ENCODE measurements around the gene ARSA. TPM values are rescaled to one million over a fixed set of nuclear protein-coding genes. Genes with fewer than 3 reads are reported as not detected.

ARSA gene
- total RNA-seq, 4 donors from 2014 or later, result 23.3 to 51.8 (median 30.4) TPM

GRCh38 chr22:50582493-50583293, 45.3 kb downstream of the ARSA start, which contains the start of gene CHKB:
Gene CHKB, minus strand, starts transcription at chr22:50582849. Its CDS starts 68 bp downstream, at chr22:50582781.
- intact Hi-C loops (cut with DNase I; ENCODE audit: low total_unique reads), result no loop called here

GRCh38 chr22:50581950-50582492, 45.9 kb downstream of the ARSA start:
- WGBS, 2 donors, result 10 to 13% methylated on average over 17 to 28 of the region's 39 CpGs

More at GRCh38 chr22:50582493-50583293, 45.3 kb downstream of the ARSA start, which contains the start of gene CHKB:
- peak; percentile 97 to 99 for DNase-seq (ENCODE audit: low spot score in 2 of 2)
- H3K4me3 ChIP-seq (ENCODE audit: low read depth, poor library complexity, severe bottlenecking), result peak within 1 kb of the TSS; percentile 51
- TF ChIP-seq CTCF (IDR thresholded peaks at IDR 0.05) (no peak), POLR2A (IDR thresholded peaks at IDR 0.05) (peak in 1 of 2 donors; percentile 44)
- 0% methylated on average over 57 to 65 of the region's 96 CpGs for WGBS, 2 donors

GRCh38 chr22:50581031-50581949, 46.7 kb downstream of the ARSA start:
- intact Hi-C loops (cut with DNase I; ENCODE audit: low total_unique reads), result no loop called here

More at GRCh38 chr22:50581950-50582492, 45.9 kb downstream of the ARSA start:
- no peak for DNase-seq (ENCODE audit: low spot score in 2 of 2)
- H3K4me3 ChIP-seq (ENCODE audit: low read depth, poor library complexity, severe bottlenecking), result peak overlapping the region; percentile 51
- intact Hi-C loops (cut with DNase I; ENCODE audit: low total_unique reads), result no loop called here
- no peak for TF ChIP-seq CTCF (IDR thresholded peaks at IDR 0.05)
- TF ChIP-seq POLR2A (IDR thresholded peaks at IDR 0.05), result no peak

GRCh38 chr22:50579752-50580151, 48.2 kb downstream of the ARSA start:
- no peak overlapping the region for H3K4me3 ChIP-seq (ENCODE audit: low read depth, poor library complexity, severe bottlenecking)
- DNase-seq (ENCODE audit: low spot score in 2 of 2), result no peak
- TF ChIP-seq POLR2A (IDR thresholded peaks at IDR 0.05), result no peak
- WGBS, 2 donors, result 93 to 95% methylated on average over 4 of the region's 4 CpGs
- intact Hi-C loops (cut with DNase I; ENCODE audit: low total_unique reads), result no loop called here

More at GRCh38 chr22:50581031-50581949, 46.7 kb downstream of the ARSA start:
- H3K4me3 ChIP-seq (ENCODE audit: low read depth, poor library complexity, severe bottlenecking), result peak overlapping the region; percentile 51
- 92 to 95% methylated on average over 22 of the region's 22 CpGs for WGBS, 2 donors
- no peak for TF ChIP-seq POLR2A (IDR thresholded peaks at IDR 0.05)
- TF ChIP-seq CTCF (IDR thresholded peaks at IDR 0.05), result no peak
- DNase-seq (ENCODE audit: low spot score in 2 of 2), result no peak

- 65 to 68% methylated on average over 8 of the region's 8 CpGs for WGBS, 2 donors
- no peak for DNase-seq (ENCODE audit: low spot score in 2 of 2)
- H3K4me3 ChIP-seq (ENCODE audit: low read depth, poor library complexity, severe bottlenecking), result no peak overlapping the region
Observed at GRCh38 chr22:50578776-50579310, 49.1 kb downstream of the ARSA start.

More at GRCh38 chr22:50578776-50579310, 49.1 kb downstream of the ARSA start:
- intact Hi-C loops (cut with DNase I; ENCODE audit: low total_unique reads), result no loop called here
- no peak for TF ChIP-seq CTCF (IDR thresholded peaks at IDR 0.05)
- no peak for TF ChIP-seq POLR2A (IDR thresholded peaks at IDR 0.05)
